WTC11 (cell line): ENCODE results near the gene SELPLG. TPM values are rescaled to one million over a fixed set of nuclear protein-coding genes. Genes with fewer than 3 reads are reported as not detected.

ENCODE experiments used
- ATAC-seq: fragments of 200-7000 bp; cut with Tn5 transposase; 2 replicates; pipeline ENCODE4 v1.10.0; 2021; ENCODE audit warnings: mild to moderate bottlenecking, moderate library complexity
- CTCF ChIA-PET: fragments of 300-600 bp; sonication (Branson Sonifier 250); formaldehyde crosslinking; loops from one replicate; lab custom pipeline; 2021; ENCODE audit warnings: antibody characterized with exemption; lab: Charles Lee
- POLR2A ChIA-PET: fragments of 350-600 bp; sonication (Branson Sonifier 250); formaldehyde crosslinking; loops from one replicate; lab custom pipeline; 2021; ENCODE audit warnings: antibody characterized with exemption; lab: Charles Lee
- DNase-seq: peaks from one replicate; pipeline ENCODE4 v3.0.0; 2021; ENCODE audit warnings: low spot score
- H3K27ac Mint-ChIP-seq: 2 replicates; pipeline ENCODE4 v1.8.0; 2021; ENCODE audit warnings: mixed read lengths
- H3K27me3 Mint-ChIP-seq: 2 replicates; pipeline ENCODE4 v1.8.0; 2021; ENCODE audit warnings: low read depth, mild to moderate bottlenecking, moderate library complexity, mixed read lengths
- H3K36me3 Mint-ChIP-seq: 2 replicates; pipeline ENCODE4 v1.8.0; 2021; ENCODE audit warnings: mixed read lengths
- H3K4me1 Mint-ChIP-seq: 2 replicates; pipeline ENCODE4 v1.8.0; 2022; ENCODE audit warnings: mixed read lengths
- H3K4me3 Mint-ChIP-seq: 2 replicates; pipeline ENCODE4 v1.8.0; 2021; ENCODE audit warnings: mild to moderate bottlenecking, moderate library complexity, mixed read lengths
- H3K9me3 Mint-ChIP-seq: 2 replicates; pipeline ENCODE4 v1.8.0; 2021; ENCODE audit warnings: mixed read lengths
- AR ChIP-seq: fragments of 250-450 bp; sonication (Bioruptor Pico); IDR thresholded peaks from 2 replicates; pipeline ENCODE4 v1.9.0; 2021; ENCODE audit warnings: mild to moderate bottlenecking
- ATF2 ChIP-seq: sonication (generic); formaldehyde crosslinking; IDR thresholded peaks from 2 replicates; pipeline ENCODE4 v1.8.1; 2022; ENCODE audit warnings: low read depth, missing genetic modification reagents, borderline replicate concordance
- ATF3 ChIP-seq: sonication (generic); formaldehyde crosslinking; conservative IDR thresholded peaks from 2 replicates; pipeline ENCODE4 v1.8.1; 2022; ENCODE audit warnings: mild to moderate bottlenecking, missing genetic modification reagents
- CREM ChIP-seq: sonication (generic); formaldehyde crosslinking; IDR thresholded peaks from 2 replicates; pipeline ENCODE4 v1.8.1; 2022; ENCODE audit warnings: mild to moderate bottlenecking, missing genetic modification reagents, moderate library complexity
- NR3C1 ChIP-seq: sonication (generic); formaldehyde crosslinking; conservative IDR thresholded peaks from 2 replicates; pipeline ENCODE4 v1.8.1; 2023; ENCODE audit warnings: low read depth, mild to moderate bottlenecking, missing genetic modification reagents
- SOX15 ChIP-seq: fragments of 250-450 bp; sonication (Bioruptor Pico); IDR thresholded peaks from 2 replicates; pipeline ENCODE4 v1.9.0; 2021; ENCODE audit warnings: mild to moderate bottlenecking
- USF2 ChIP-seq: sonication (generic); formaldehyde crosslinking; IDR thresholded peaks from 2 replicates; pipeline ENCODE4 v1.8.1; 2023; ENCODE audit warnings: mild to moderate bottlenecking, missing genetic modification reagents, moderate library complexity
- ZNF232 ChIP-seq: sonication (generic); formaldehyde crosslinking; IDR thresholded peaks from 2 replicates; pipeline ENCODE4 v1.8.0; 2022; ENCODE audit warnings: mild to moderate bottlenecking, missing genetic modification reagents
- ZNF281 ChIP-seq: sonication (generic); formaldehyde crosslinking; IDR thresholded peaks from 2 replicates; pipeline ENCODE4 v1.8.0; 2023; ENCODE audit warnings: mild to moderate bottlenecking, missing genetic modification reagents
- ZNF425 ChIP-seq: fragments of 250-450 bp; sonication (Bioruptor Pico); conservative IDR thresholded peaks from 2 replicates; pipeline ENCODE4 v1.9.0; 2021; ENCODE audit warnings: mild to moderate bottlenecking
- ZNF512 ChIP-seq: sonication (generic); formaldehyde crosslinking; IDR thresholded peaks from 2 replicates; pipeline ENCODE4 v1.8.1; 2022; ENCODE audit warnings: missing genetic modification reagents, borderline replicate concordance
- ZNF532 ChIP-seq: fragments of 250-450 bp; sonication (Bioruptor Pico); IDR thresholded peaks from 2 replicates; pipeline ENCODE4 v1.9.0; 2021; ENCODE audit warnings: mild to moderate bottlenecking, borderline replicate concordance
- total RNA-seq: library from RNA; stranded (reverse); gene quantifications from 3 replicates; pipeline ENCODE4 v1.2.3, GENCODE V29; 2021

Gene SELPLG
- total RNA-seq, 1 experiment from 2014 or later, result 0.46 TPM

GRCh38 chr12:108653082-108653516, 19.4 kb upstream of the SELPLG start:
- ChIA-PET CTCF (interaction anchor here (0.7 to 1.7 kb wide), 5 partner anchors 11 to 298 kb away, joined by 3 to 12 read pairs (median 3); no protein-coding TSS in a partner anchor), POLR2A (no interaction called here)
- H3K4me3 Mint-ChIP-seq, result no peak overlapping the region
- DNase-seq (no peak), ATAC-seq (peak; percentile 57)
- H3K27ac Mint-ChIP-seq, result peak overlapping the region; percentile 69
- TF ChIP-seq ZNF512 (CRISPR knock-in tag) (no peak), ATF3 (no peak), NR3C1 (no peak), AR (CRISPR knock-in tag) (no peak), ZNF425 (CRISPR knock-in tag) (no peak), ZNF281 (CRISPR knock-in tag) (no peak)
- peaks cover 58% of the 10 kb centered on the region for H3K36me3 Mint-ChIP-seq
- H3K27me3 Mint-ChIP-seq, result peaks cover 5% of the 10 kb centered on the region; the same call in 1 of the 2 replicates
- no peaks in the 10 kb centered on the region; the same call in 1 of the 2 replicates for H3K9me3 Mint-ChIP-seq
- H3K4me1 Mint-ChIP-seq, result peaks cover 22% of the 10 kb centered on the region

- ChIA-PET POLR2A (no interaction called here), CTCF (interaction anchor here (1.1 kb wide), 1 partner anchor 32 kb away, joined by 6 read pairs; no protein-coding TSS in a partner anchor)
- Mint-ChIP-seq H3K36me3 (peaks cover 55% of the 10 kb centered on the region), H3K4me1 (peaks cover 23% of the 10 kb centered on the region), H3K27ac (no peak overlapping the region), H3K27me3 (peaks cover 5% of the 10 kb centered on the region; the same call in 1 of the 2 replicates), H3K9me3 (no peaks in the 10 kb centered on the region), H3K4me3 (no peak overlapping the region)
- ATAC-seq, result no peak
- TF ChIP-seq ZNF232 (CRISPR knock-in tag) (no peak), SOX15 (CRISPR knock-in tag) (no peak), USF2 (no peak), CREM (CRISPR knock-in tag) (no peak), ATF2 (CRISPR knock-in tag) (no peak), ZNF532 (CRISPR knock-in tag) (no peak)
- DNase-seq, result no peak
Measured at GRCh38 chr12:108650083-108650482, 16.4 kb upstream of the SELPLG start.
